Body of pancreas (tissue), 4 donors: ENCODE data around the gene JAKMIP2. TPM values are rescaled to one million over a fixed set of nuclear protein-coding genes. Genes with fewer than 3 reads are reported as not detected.
A peak's percentile ranks its signal among the peaks of the same experiment; 100 is the strongest.
"Not testable (repeated sequence)": the region's sequence is repeated elsewhere in the genome, so short reads cannot be mapped to it uniquely, and the experiment has no call there.

Source experiments
- ATAC-seq: fragments of 150-250 bp; one replicate; pipeline ENCODE4 v1.9.1; 2016
- DNase-seq, 4 donors: peaks; one replicate each; pipeline ENCODE4 v3.0.0-alpha.2; 2019
- H3K27ac ChIP-seq, 4 donors: fragments of 200-600 bp; sonication (generic); 1 replicate in 3 of 4; 2 replicates in 1 of 4; pipeline versions ENCODE4 v1.5.1 to v1.6.1; 2016 to 2019; ENCODE audit warnings: mild to moderate bottlenecking in 1 of 4, mixed read lengths in 1 of 4, moderate library complexity in 1 of 4
- H3K27me3 ChIP-seq, 2 donors: fragments of 200-600 bp; sonication (generic); one replicate each; pipeline ENCODE4 v1.6.0; 2016; ENCODE audit warnings: mild to moderate bottlenecking in 1 of 2
- H3K36me3 ChIP-seq, 2 donors: fragments of 200-600 bp; sonication (generic); replicated peaks in 1 of 2; 2 replicates each; pipeline ENCODE4 v1.5.1; 2016; ENCODE audit warnings: low read depth in 2 of 2; ENCODE audit not compliant: insufficient read depth in 1 of 2
- H3K4me1 ChIP-seq: fragments of 200-600 bp; sonication (generic); one replicate; pipeline ENCODE4 v1.6.0; 2016
- H3K4me3 ChIP-seq, 2 donors: fragments of 200-600 bp; sonication (generic); 1 replicate in 1 of 2; 2 replicates in 1 of 2; pipeline ENCODE4 v1.5.1; 2016 to 2019
- H3K9me3 ChIP-seq, 3 donors: fragments of 200-600 bp; sonication (generic); 1 replicate in 2 of 3; 2 replicates in 1 of 3; pipeline ENCODE4 v1.5.1; 2016
- CTCF ChIP-seq, 7 experiments: fragments of 450-650 bp in 4 of 7; fragments of 200-600 bp in 3 of 7; sonication (generic) in 3 of 7; IDR thresholded peaks; one replicate each; pipeline ENCODE4 v1.5.1; 2016 to 2019; ENCODE audit warnings: antibody characterized with exemption in 7 of 7
- POLR2A ChIP-seq, 3 donors: fragments of 450-650 bp; IDR thresholded peaks; one replicate each; pipeline ENCODE4 v1.6.1; 2016; ENCODE audit warnings: antibody characterized with exemption in 3 of 3, mild to moderate bottlenecking in 2 of 3
- WGBS, 2 donors: methylation state at CpG; one replicate each; pipeline ENCODE4 v1.1.5; 2017; 5-methylcytosine and 5-hydroxymethylcytosine counted together
- intact Hi-C: fragments of 100-400 bp; cut with DNase I; formaldehyde crosslinking; loops from one replicate; pipeline ENCODE4 v1.15.1; 2023
- total RNA-seq, 2 donors: library from RNA; depleted of rRNA; stranded (reverse); fragments of >200 nt; gene quantifications; one replicate each; pipeline ENCODE4 v1.1.0, GENCODE V29; 2016

JAKMIP2 gene
- total RNA-seq, 2 donors from 2014 or later = 0.78 to 1.3 TPM

- intact Hi-C loops = no loop called here
- H3K4me1 ChIP-seq = no peaks in the 10 kb centered on the region
- no peak for DNase-seq
- H3K27ac ChIP-seq = no peak overlapping the region
- no peaks in the 10 kb centered on the region for H3K9me3 ChIP-seq
- no peak for ATAC-seq
- TF ChIP-seq POLR2A (IDR thresholded peaks at IDR 0.05) = no peak
- TF ChIP-seq CTCF (IDR thresholded peaks at IDR 0.05) = no peak
- no peak overlapping the region for H3K4me3 ChIP-seq
- H3K36me3 ChIP-seq = no peaks in the 10 kb centered on the region
- H3K27me3 ChIP-seq = no peaks in the 10 kb centered on the region
Observed at GRCh38 chr5:147590096-147590495, 192.4 kb downstream of the JAKMIP2 start.

GRCh38 chr5:147586832-147587231 is 195.7 kb downstream of the JAKMIP2 start:
- TF ChIP-seq CTCF (IDR thresholded peaks at IDR 0.05) = no peak
- no peak for TF ChIP-seq POLR2A (IDR thresholded peaks at IDR 0.05)
- Histone ChIP-seq H3K27ac (no peak overlapping the region), H3K27me3 (no peaks in the 10 kb centered on the region), H3K36me3 (no peaks in the 10 kb centered on the region), H3K9me3 (no peaks in the 10 kb centered on the region), H3K4me3 (no peak overlapping the region), H3K4me1 (no peaks in the 10 kb centered on the region)
- ATAC-seq (no peak), DNase-seq (no peak)
- WGBS, 2 donors = 94% methylated on average over 1 of the region's 1 CpG
- intact Hi-C loops = no loop called here

GRCh38 chr5:147586221-147586620 is 196.3 kb downstream of the JAKMIP2 start:
- no peak overlapping the region for H3K27ac ChIP-seq
- no peaks in the 10 kb centered on the region for H3K36me3 ChIP-seq
- no peaks in the 10 kb centered on the region for H3K9me3 ChIP-seq
- no peaks in the 10 kb centered on the region for H3K4me1 ChIP-seq
- intact Hi-C loops = no loop called here
- WGBS, 2 donors = 79 to 83% methylated on average over 4 of the region's 4 CpGs
- no peaks in the 10 kb centered on the region for H3K27me3 ChIP-seq
- no peak overlapping the region for H3K4me3 ChIP-seq
- TF ChIP-seq POLR2A (IDR thresholded peaks at IDR 0.05) = no peak
- TF ChIP-seq CTCF (IDR thresholded peaks at IDR 0.05) = no peak
- no peak for DNase-seq
- no peak for ATAC-seq

GRCh38 chr5:147582272-147582671 is 200.3 kb downstream of the JAKMIP2 start:
- not testable (repeated sequence) for DNase-seq

GRCh38 chr5:147580418-147580817 is 202.1 kb downstream of the JAKMIP2 start:
- WGBS, 2 donors = 90 to 92% methylated on average over 7 of the region's 7 CpGs
- ATAC-seq, H3K4me3 ChIP-seq, H3K27me3 ChIP-seq, intact Hi-C loops, DNase-seq, H3K36me3 ChIP-seq, H3K27ac ChIP-seq, H3K4me1 ChIP-seq, H3K9me3 ChIP-seq: not testable (repeated sequence)

More at GRCh38 chr5:147582272-147582671, 200.3 kb downstream of the JAKMIP2 start:
- intact Hi-C loops, H3K4me3 ChIP-seq, H3K9me3 ChIP-seq, H3K27me3 ChIP-seq, H3K27ac ChIP-seq, ATAC-seq, H3K36me3 ChIP-seq, H3K4me1 ChIP-seq: not testable (repeated sequence)
- WGBS, 2 donors = 42 to 50% methylated on average over 6 of the region's 6 CpGs

GRCh38 chr5:147578228-147579024 is 204.1 kb downstream of the JAKMIP2 start:
- Histone ChIP-seq H3K27me3 (no peaks in the 10 kb centered on the region), H3K27ac (no peak overlapping the region), H3K4me1 (no peaks in the 10 kb centered on the region), H3K4me3 (no peak overlapping the region), H3K36me3 (no peaks in the 10 kb centered on the region), H3K9me3 (no peaks in the 10 kb centered on the region)
- peak; percentile 37 to 82 (median 76) for TF ChIP-seq CTCF (IDR thresholded peaks at IDR 0.05)
- no peak for TF ChIP-seq POLR2A (IDR thresholded peaks at IDR 0.05)
- WGBS, 2 donors = 14 to 19% methylated on average over 8 of the region's 8 CpGs
- ATAC-seq = peak; percentile 60
- peak in 1 of 4 donors; percentile 11 for DNase-seq
- intact Hi-C loops = loop anchor here (10.0 kb wide), 1 partner anchor 114 kb away; no protein-coding TSS in a partner anchor
